T-helper 17 cell (primary cell): Measurements from ENCODE around the gene SCARF1. TPM values are rescaled to one million over a fixed set of nuclear protein-coding genes. Genes with fewer than 3 reads are reported as not detected.

Source experiments
- ATAC-seq: fragments of 150-1000 bp; cut with Tn5 transposase; 2 replicates; pipeline ENCODE4 v1.10.0; 2021; ENCODE audit warnings: mild to moderate bottlenecking, moderate library complexity
- DNase-seq, 3 donors: peaks; one replicate each; pipeline versions ENCODE4 v3.0.0 to v3.0.0-alpha.2; 2020 to 2021
- H3K9me3 ChIP-seq: one replicate; pipeline ENCODE4 v1.7.0; 2013; ENCODE audit warnings: low read length, mild to moderate bottlenecking; ENCODE audit not compliant: control insufficient read depth, poor library complexity, severe bottlenecking
- H3K27ac Mint-ChIP-seq: one replicate; pipeline ENCODE4 v1.8.0; 2022; ENCODE audit warnings: mild to moderate bottlenecking, moderate library complexity, mixed read lengths
- H3K27me3 Mint-ChIP-seq: one replicate; pipeline ENCODE4 v1.8.0; 2022; ENCODE audit warnings: mixed read lengths
- H3K36me3 Mint-ChIP-seq: one replicate; pipeline ENCODE4 v1.8.0; 2022; ENCODE audit warnings: low read depth, mixed read lengths
- H3K4me1 Mint-ChIP-seq: one replicate; pipeline ENCODE4 v1.8.0; 2022; ENCODE audit warnings: mild to moderate bottlenecking, mixed read lengths
- H3K4me3 Mint-ChIP-seq: one replicate; pipeline ENCODE4 v1.8.0; 2022; ENCODE audit warnings: mild to moderate bottlenecking, moderate library complexity, mixed read lengths
- total RNA-seq, 4 donors: library from RNA in 2 of 4; stranded (reverse) in 2 of 4; gene quantifications; one replicate each; pipeline ENCODE4 v1.2.3 and lab custom pipeline; 2022 to 2026

Gene SCARF1
- total RNA-seq, 2 donors from 2014 or later = 1.6 to 2.3 TPM

- ATAC-seq = peak; percentile 68
- no peak overlapping the region for H3K27ac Mint-ChIP-seq
- no peaks in the 10 kb centered on the region for H3K4me1 Mint-ChIP-seq
- no peaks in the 10 kb centered on the region for H3K9me3 ChIP-seq
- no peaks in the 10 kb centered on the region for H3K27me3 Mint-ChIP-seq
- no peak for DNase-seq
- no peaks in the 10 kb centered on the region for H3K36me3 Mint-ChIP-seq
- H3K4me3 Mint-ChIP-seq = no peak overlapping the region
These were observed 52.5 kb downstream of the SCARF1 start for GRCh38 chr17:1592751-1593629.

GRCh38 chr17:1591474-1592090 lies 54.0 kb downstream of the SCARF1 start:
- DNase-seq (no peak), ATAC-seq (no peak)
- Mint-ChIP-seq H3K27me3 (no peaks in the 10 kb centered on the region), H3K27ac (no peak overlapping the region), H3K4me1 (no peaks in the 10 kb centered on the region), H3K36me3 (no peaks in the 10 kb centered on the region), H3K4me3 (no peak overlapping the region)
- H3K9me3 ChIP-seq = no peaks in the 10 kb centered on the region

- DNase-seq = no peak
- Mint-ChIP-seq H3K27ac (no peak overlapping the region), H3K36me3 (no peaks in the 10 kb centered on the region), H3K4me1 (no peaks in the 10 kb centered on the region), H3K4me3 (no peak overlapping the region), H3K27me3 (no peaks in the 10 kb centered on the region)
- ATAC-seq = no peak
- no peaks in the 10 kb centered on the region for H3K9me3 ChIP-seq
These were observed 54.6 kb downstream of the SCARF1 start for GRCh38 chr17:1590747-1591473.

- Mint-ChIP-seq H3K4me1 (no peaks in the 10 kb centered on the region), H3K4me3 (no peak overlapping the region), H3K27me3 (no peaks in the 10 kb centered on the region), H3K27ac (no peak overlapping the region), H3K36me3 (no peaks in the 10 kb centered on the region)
- DNase-seq = no peak
- H3K9me3 ChIP-seq = no peaks in the 10 kb centered on the region
- no peak for ATAC-seq
These were observed 55.3 kb downstream of the SCARF1 start for GRCh38 chr17:1590029-1590746.

GRCh38 chr17:1588821-1589585 lies 56.5 kb downstream of the SCARF1 start:
- no peaks in the 10 kb centered on the region for H3K36me3 Mint-ChIP-seq
- H3K4me3 Mint-ChIP-seq = no peak overlapping the region
- H3K9me3 ChIP-seq = no peaks in the 10 kb centered on the region
- H3K27ac Mint-ChIP-seq = no peak overlapping the region
- H3K27me3 Mint-ChIP-seq = no peaks in the 10 kb centered on the region
- ATAC-seq (no peak), DNase-seq (no peak)
- no peaks in the 10 kb centered on the region for H3K4me1 Mint-ChIP-seq

- Mint-ChIP-seq H3K4me3 (no peak overlapping the region), H3K27ac (peak overlapping the region; percentile 14), H3K27me3 (no peaks in the 10 kb centered on the region), H3K36me3 (no peaks in the 10 kb centered on the region), H3K4me1 (no peaks in the 10 kb centered on the region)
- H3K9me3 ChIP-seq = no peaks in the 10 kb centered on the region
- ATAC-seq (no peak), DNase-seq (no peak)
These were observed 61.4 kb downstream of the SCARF1 start for GRCh38 chr17:1584167-1584566.

Other genes starting within 250 kb of the SCARF1 start
- gene YWHAE, start 245.5 kb downstream of the SCARF1 start, total RNA-seq = 100 to 1,000 TPM; 142 to 146 TPM
- gene CRK, start 189.5 kb downstream of the SCARF1 start, total RNA-seq = 10 to 100 TPM; 14.8 to 17.4 TPM
- gene MYO1C, start 153.0 kb downstream of the SCARF1 start, total RNA-seq = 10 to 100 TPM; 29.5 to 43.1 TPM
- gene INPP5K, start 129.1 kb downstream of the SCARF1 start, total RNA-seq = 100 to 1,000 TPM; 172 to 189 TPM
- gene PITPNA, start 82.9 kb downstream of the SCARF1 start, total RNA-seq = 10 to 100 TPM; 41.6 to 48.0 TPM
- gene SLC43A2, start 16.9 kb downstream of the SCARF1 start, total RNA-seq = 1 to 10 TPM; 5.1 to 7.4 TPM
- gene RILP, start 4.1 kb upstream of the SCARF1 start, total RNA-seq = 1 to 10 TPM; 2.3 to 3.0 TPM
- gene PRPF8, start 39.1 kb upstream of the SCARF1 start, total RNA-seq = 100 to 1,000 TPM; 451 to 472 TPM
- gene TLCD2, start 64.6 kb upstream of the SCARF1 start, total RNA-seq = 1 to 10 TPM in 1 of 2 donors, under 1 TPM in 1; 0.26 to 1.4 TPM
- gene WDR81, start 79.0 kb upstream of the SCARF1 start, total RNA-seq = 10 to 100 TPM; 38.2 to 41.2 TPM
- under 1 TPM; 0.29 to 0.67 TPM for gene SERPINF2, start 97.1 kb upstream of the SCARF1 start, total RNA-seq
- under 1 TPM in 1 of 2 donors, not detected in 1; 0.52 TPM for gene SERPINF1, start 116.3 kb upstream of the SCARF1 start, total RNA-seq
- gene SMYD4, start 184.2 kb upstream of the SCARF1 start, total RNA-seq = 10 to 100 TPM; 16.0 to 16.8 TPM
- 10 to 100 TPM; 67.4 to 81.4 TPM for gene RPA1, start 184.3 kb upstream of the SCARF1 start, total RNA-seq